ENCODE data around the gene ISG20L2. TPM values are rescaled to one million over a fixed set of nuclear protein-coding genes. Genes with fewer than 3 reads are reported as not detected.

The ISG20L2 gene
- total RNA-seq, 4 donors from 2014 or later = 3.6 to 24.8 (median 10.2) TPM

DNA sequence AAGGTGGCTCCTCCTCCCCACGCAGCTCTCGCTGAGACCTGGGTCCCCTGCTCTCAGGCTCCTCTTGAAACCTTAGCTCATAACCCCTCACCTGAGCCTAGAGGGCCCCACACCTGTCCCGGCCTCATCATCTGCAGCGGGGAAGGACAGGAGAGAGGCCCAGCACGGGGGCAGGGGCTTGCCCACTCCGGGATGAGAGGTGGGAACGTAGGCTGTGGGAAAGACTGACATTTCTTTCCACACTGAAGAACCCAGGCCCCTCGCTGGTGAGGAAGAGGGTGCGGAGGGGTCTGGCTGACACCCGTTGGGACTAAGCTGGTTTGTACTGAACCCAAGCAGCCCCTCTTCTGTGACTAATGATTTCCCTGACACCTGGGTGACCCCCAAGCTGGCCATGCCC lies 37.4 kb downstream of the ISG20L2 start:
- H3K36me3 ChIP-seq = no peaks in the 10 kb centered on the region
- TF ChIP-seq POLR2A (IDR thresholded peaks at IDR 0.05) = no peak
- TF ChIP-seq, protein P1, sequence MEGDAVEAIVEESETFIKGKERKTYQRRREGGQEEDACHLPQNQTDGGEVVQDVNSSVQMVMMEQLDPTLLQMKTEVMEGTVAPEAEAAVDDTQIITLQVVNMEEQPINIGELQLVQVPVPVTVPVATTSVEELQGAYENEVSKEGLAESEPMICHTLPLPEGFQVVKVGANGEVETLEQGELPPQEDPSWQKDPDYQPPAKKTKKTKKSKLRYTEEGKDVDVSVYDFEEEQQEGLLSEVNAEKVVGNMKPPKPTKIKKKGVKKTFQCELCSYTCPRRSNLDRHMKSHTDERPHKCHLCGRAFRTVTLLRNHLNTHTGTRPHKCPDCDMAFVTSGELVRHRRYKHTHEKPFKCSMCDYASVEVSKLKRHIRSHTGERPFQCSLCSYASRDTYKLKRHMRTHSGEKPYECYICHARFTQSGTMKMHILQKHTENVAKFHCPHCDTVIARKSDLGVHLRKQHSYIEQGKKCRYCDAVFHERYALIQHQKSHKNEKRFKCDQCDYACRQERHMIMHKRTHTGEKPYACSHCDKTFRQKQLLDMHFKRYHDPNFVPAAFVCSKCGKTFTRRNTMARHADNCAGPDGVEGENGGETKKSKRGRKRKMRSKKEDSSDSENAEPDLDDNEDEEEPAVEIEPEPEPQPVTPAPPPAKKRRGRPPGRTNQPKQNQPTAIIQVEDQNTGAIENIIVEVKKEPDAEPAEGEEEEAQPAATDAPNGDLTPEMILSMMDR (IDR thresholded peaks at IDR 0.05) = no peak
- H3K4me3 ChIP-seq = no peak overlapping the region
- intact Hi-C loops (cut with DNase I; ENCODE audit: low total_unique reads) = loop anchor here (2.0 to 10.0 kb wide), 2 partner anchors 34 to 194 kb away; no protein-coding TSS in a partner anchor
- H3K9me3 ChIP-seq = no peaks in the 10 kb centered on the region
- DNase-seq = no peak
- no peaks in the 10 kb centered on the region for H3K4me1 ChIP-seq
- H3K27me3 ChIP-seq = no peaks in the 10 kb centered on the region
- H3K27ac ChIP-seq = peak overlapping the region in 1 of 2 donors; percentile 1

DNA sequence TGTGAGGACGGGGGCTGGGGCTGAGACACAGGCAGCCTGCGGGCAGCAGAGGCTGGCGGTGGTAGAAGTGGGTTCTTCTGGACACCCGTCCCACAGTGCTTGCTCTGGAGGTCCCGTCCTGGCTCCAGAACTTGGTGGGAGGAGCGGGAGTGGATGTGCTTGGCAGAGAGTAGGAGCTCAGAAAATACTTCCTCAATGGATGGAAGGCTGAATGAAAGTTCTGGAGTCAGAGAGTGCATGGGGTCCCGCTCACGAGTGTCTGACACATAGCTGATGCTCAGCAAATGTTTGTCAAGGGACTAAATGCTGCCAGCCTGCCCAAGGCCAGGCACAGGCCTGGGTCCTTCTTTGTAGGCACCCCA lies 37.9 kb downstream of the ISG20L2 start:
- H3K27me3 ChIP-seq = no peaks in the 10 kb centered on the region
- no peaks in the 10 kb centered on the region for H3K36me3 ChIP-seq
- intact Hi-C loops (cut with DNase I; ENCODE audit: low total_unique reads) = loop anchor here (2.0 to 10.0 kb wide), 2 partner anchors 34 to 194 kb away; no protein-coding TSS in a partner anchor
- DNase-seq = no peak
- H3K4me1 ChIP-seq = no peaks in the 10 kb centered on the region
- H3K9me3 ChIP-seq = no peaks in the 10 kb centered on the region
- no peak overlapping the region for H3K4me3 ChIP-seq
- no peak overlapping the region for H3K27ac ChIP-seq
- TF ChIP-seq POLR2A (IDR thresholded peaks at IDR 0.05) = no peak
- TF ChIP-seq, protein P1 (IDR thresholded peaks at IDR 0.05) = no peak

DNA sequence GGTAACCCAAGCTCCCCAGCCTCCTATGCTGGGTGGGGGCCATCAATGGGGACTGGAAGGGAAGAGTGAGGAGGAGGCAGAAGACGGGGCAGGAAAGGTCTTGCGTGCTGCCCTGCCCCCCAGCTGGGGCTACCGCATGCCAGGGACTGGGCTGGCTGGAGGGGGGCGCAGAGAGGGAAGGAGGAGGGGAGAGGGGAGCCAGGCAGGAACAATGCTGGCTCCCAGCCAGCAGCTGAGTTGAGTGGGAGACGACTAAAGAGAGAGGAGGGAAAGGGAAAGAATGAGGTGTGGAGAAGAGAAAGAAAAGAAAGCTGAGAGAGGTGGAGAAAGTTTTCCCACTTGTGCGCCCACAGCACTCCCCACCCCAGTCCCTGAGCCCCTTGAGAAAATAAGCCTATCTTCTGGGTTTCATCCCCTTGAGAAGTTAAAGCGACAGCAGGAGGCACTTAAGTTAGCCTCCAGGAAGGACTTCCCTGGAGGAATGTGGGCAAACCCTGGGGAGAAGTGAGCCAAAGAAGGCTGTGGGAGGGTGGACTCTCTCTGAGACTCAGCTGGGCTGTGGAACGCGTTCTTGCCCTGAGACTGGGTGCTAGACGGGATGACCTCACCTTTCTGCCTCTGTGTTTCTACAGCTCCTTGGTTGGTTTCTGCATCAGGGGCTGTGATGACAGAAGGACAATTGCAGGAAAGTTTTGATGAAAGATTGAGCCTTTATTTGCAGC lies 38.5 kb downstream of the ISG20L2 start:
- no peaks in the 10 kb centered on the region for H3K9me3 ChIP-seq
- H3K27me3 ChIP-seq = no peaks in the 10 kb centered on the region
- no peaks in the 10 kb centered on the region for H3K4me1 ChIP-seq
- peak overlapping the region in 1 of 2 donors; percentile 70 for H3K27ac ChIP-seq
- intact Hi-C loops (cut with DNase I; ENCODE audit: low total_unique reads) = loop anchor here (2.0 to 10.0 kb wide), 2 partner anchors 35 to 195 kb away; no protein-coding TSS in a partner anchor
- TF ChIP-seq, protein P1 (IDR thresholded peaks at IDR 0.05) = no peak
- TF ChIP-seq POLR2A (IDR thresholded peaks at IDR 0.05) = no peak
- no peaks in the 10 kb centered on the region for H3K36me3 ChIP-seq
- H3K4me3 ChIP-seq = no peak overlapping the region
- no peak for DNase-seq

DNA sequence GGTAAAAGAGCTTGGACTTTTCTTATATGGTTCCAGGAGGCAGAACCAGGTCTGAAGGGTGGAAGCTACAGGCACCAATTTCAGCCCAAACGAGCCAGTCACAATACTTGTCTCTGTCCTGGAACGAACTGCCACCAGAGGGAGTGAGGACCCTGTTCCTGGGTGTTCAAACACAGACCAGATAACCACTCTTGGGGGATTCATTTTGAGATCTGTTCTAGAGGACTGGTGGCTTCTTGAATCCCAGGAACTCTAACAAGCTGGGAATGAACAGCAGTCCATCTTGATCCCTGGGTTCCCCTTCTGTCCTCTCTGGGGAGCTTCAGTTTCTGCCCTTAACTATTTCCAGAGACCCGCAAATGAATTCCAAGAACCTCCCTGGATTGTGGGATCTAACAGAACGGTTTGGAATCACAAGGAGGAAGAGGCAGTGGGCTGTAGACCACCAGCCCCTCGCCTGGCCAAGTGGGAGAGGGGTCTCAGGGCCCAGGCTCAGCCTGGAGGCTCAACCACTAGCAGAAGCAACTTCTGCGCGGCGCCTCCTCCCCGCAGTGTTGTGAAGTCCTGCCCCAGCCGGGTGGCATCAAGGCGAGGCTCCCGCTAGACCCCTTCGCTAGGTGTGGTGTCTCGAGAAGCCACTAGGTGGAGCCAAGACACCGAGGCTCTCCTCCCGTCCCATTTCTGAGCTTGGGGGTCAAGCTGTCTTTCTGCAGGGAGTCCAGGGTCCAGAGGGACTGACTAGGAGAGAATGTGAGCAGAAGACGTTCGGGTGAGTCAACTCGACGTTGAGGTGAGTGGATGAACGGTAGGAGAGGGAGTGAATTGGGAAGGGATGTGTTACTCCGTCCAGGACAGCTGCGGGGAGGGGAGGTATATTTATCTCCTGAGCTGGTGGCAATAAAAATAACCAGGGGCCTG lies 39.3 kb downstream of the ISG20L2 start:
- no peaks in the 10 kb centered on the region for H3K27me3 ChIP-seq
- no peaks in the 10 kb centered on the region for H3K9me3 ChIP-seq
- no peak overlapping the region for H3K4me3 ChIP-seq
- no peaks in the 10 kb centered on the region for H3K4me1 ChIP-seq
- TF ChIP-seq, protein P1 (IDR thresholded peaks at IDR 0.05) = peak; percentile 92 to 97 (median 94)
- TF ChIP-seq POLR2A (IDR thresholded peaks at IDR 0.05) = no peak
- H3K27ac ChIP-seq = peak overlapping the region; percentile 13 to 70
- peak; percentile 82 to 83 for DNase-seq
- H3K36me3 ChIP-seq = no peaks in the 10 kb centered on the region
- intact Hi-C loops (cut with DNase I; ENCODE audit: low total_unique reads) = no loop called here
